ENCODE results near the gene GYS1. TPM values are rescaled to one million over a fixed set of nuclear protein-coding genes. Genes with fewer than 3 reads are reported as not detected.
"Not testable (repeated sequence)": the region's sequence is repeated elsewhere in the genome, so short reads cannot be mapped to it uniquely, and the experiment has no call there.

The GYS1 gene
- total and polyA plus RNA-seq, 4 donors, result 21.5 to 61.9 (median 39.6) TPM

DNA sequence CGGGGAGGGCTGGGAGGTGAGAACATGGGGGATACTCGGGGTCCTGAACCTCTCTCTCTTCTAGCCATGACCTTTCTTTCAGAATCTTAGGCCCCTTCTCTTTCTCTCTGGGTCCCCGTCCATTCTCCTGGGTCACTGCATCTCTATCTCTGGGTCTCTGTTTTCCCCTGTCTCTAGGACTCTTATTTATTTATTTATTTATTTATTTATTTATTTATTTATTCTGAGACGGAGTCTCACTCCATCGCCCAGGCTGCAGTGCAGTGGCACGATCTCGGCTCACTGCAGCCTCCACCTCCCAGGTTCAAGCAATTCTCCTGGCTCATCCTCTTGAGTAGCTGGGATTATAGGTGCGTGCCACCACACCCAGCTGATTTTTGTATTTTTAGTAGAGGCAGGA, 73.8 kb downstream of the GYS1 start:
- H3K36me3 ChIP-seq (ENCODE audit: control insufficient read depth in 1 of 2, insufficient read depth in 2 of 2, low read length in 1 of 2); ATAC-seq (ENCODE audit: low FRiP score); DNase-seq; H3K27ac ChIP-seq (ENCODE audit: low read depth in 1 of 2, low read length in 2 of 2); intact Hi-C loops (cut with DNase I); H3K4me3 ChIP-seq (ENCODE audit: low read length in 2 of 2); H3K4me1 ChIP-seq (ENCODE audit: control insufficient read depth in 1 of 2, insufficient read depth in 2 of 2, low read length in 2 of 2); H3K27me3 ChIP-seq (ENCODE audit: control insufficient read depth in 1 of 2, insufficient read depth in 2 of 2, low read length in 1 of 2); H3K9me3 ChIP-seq (ENCODE audit: control insufficient read depth, low read length): not testable (repeated sequence)
- WGBS, 2 donors, result 93% methylated on average over 8 of the region's 8 CpGs

DNA sequence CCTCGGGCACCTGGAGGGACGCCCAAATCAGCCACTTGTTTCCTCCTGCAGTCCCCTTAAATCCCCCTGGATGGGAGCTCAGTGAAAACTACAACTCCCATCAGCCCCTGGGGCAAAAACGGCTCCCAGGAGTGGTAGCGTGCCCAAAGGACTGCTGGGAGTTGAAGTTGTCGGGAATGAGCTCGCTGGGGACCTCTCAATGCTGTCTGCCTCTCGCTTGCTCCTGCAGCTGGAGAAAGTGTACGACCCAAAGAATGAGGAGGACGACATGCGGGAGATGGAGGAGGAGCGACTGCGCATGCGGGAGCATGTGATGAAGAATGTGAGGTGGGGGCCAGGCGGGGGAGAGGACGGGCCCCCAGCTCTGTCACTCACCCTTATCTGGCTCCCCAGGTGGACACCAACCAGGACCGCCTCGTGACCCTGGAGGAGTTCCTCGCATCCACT, 74.3 kb downstream of the GYS1 start:
- Histone ChIP-seq H3K9me3 (ENCODE audit: control insufficient read depth, low read length) (no peaks in the 10 kb centered on the region), H3K27me3 (ENCODE audit: control insufficient read depth in 1 of 2, insufficient read depth in 2 of 2, low read length in 1 of 2) (no peaks in the 10 kb centered on the region), H3K4me3 (ENCODE audit: low read length in 2 of 2) (no peak overlapping the region), H3K27ac (ENCODE audit: low read depth in 1 of 2, low read length in 2 of 2) (no peak overlapping the region), H3K4me1 (ENCODE audit: control insufficient read depth in 1 of 2, insufficient read depth in 2 of 2, low read length in 2 of 2) (no peaks in the 10 kb centered on the region), H3K36me3 (ENCODE audit: control insufficient read depth in 1 of 2, insufficient read depth in 2 of 2, low read length in 1 of 2) (peaks cover 0 to 3% of the 10 kb centered on the region in 2 donors)
- no peak for DNase-seq
- WGBS, 2 donors, result 82 to 86% methylated on average over 18 of the region's 18 CpGs
- intact Hi-C loops (cut with DNase I), result no loop called here
- no peak for ATAC-seq (ENCODE audit: low FRiP score)

Small RNA genes within 50 kb of the gene (microRNA-seq; reads per million reads assigned to microRNA genes)
- 0 reads per million in 2 donors for gene MIR6798

Other genes with a start within 250 kb of the GYS1 start
- 1 to 10 TPM in 1 of 2 donors, under 1 TPM in 1; 0.66 to 1.6 TPM for gene IZUMO1, start 246.4 kb downstream of the GYS1 start, total RNA-seq
- gene IZUMO1, start 246.4 kb downstream of the GYS1 start, polyA plus RNA-seq, result under 1 TPM in 1 of 2 donors, not detected in 1; 0.10 TPM
- 1 to 10 TPM; 2.3 to 4.4 TPM for gene FUT1, start 240.7 kb downstream of the GYS1 start, total RNA-seq
- under 1 TPM in 1 of 2 donors, not detected in 1; 0.05 TPM for gene FUT1, start 240.7 kb downstream of the GYS1 start, polyA plus RNA-seq
- gene FGF21, start 237.8 kb downstream of the GYS1 start, total RNA-seq, result not detected
- gene FGF21, start 237.8 kb downstream of the GYS1 start, polyA plus RNA-seq, result not detected
- gene BCAT2, start 182.3 kb downstream of the GYS1 start, total RNA-seq, result 10 to 100 TPM; 22.4 to 29.5 TPM
- 10 to 100 TPM; 22.5 to 61.6 TPM for gene BCAT2, start 182.3 kb downstream of the GYS1 start, polyA plus RNA-seq
- gene HSD17B14, start 156.8 kb downstream of the GYS1 start, total RNA-seq, result 10 to 100 TPM; 13.7 to 16.1 TPM
- gene HSD17B14, start 156.8 kb downstream of the GYS1 start, polyA plus RNA-seq, result 10 to 100 TPM; 14.3 to 18.9 TPM
- 10 to 100 TPM; 94.9 to 97.2 TPM for gene PLEKHA4, start 124.7 kb downstream of the GYS1 start, total RNA-seq
- gene PLEKHA4, start 124.7 kb downstream of the GYS1 start, polyA plus RNA-seq, result 100 to 1,000 TPM; 193 to 223 TPM
- gene PPP1R15A, start 120.9 kb downstream of the GYS1 start, total RNA-seq, result 100 to 1,000 TPM in 1 of 2 donors, 10 to 100 TPM in 1; 57.2 to 182 TPM
- 10 to 100 TPM; 64.9 to 95.4 TPM for gene PPP1R15A, start 120.9 kb downstream of the GYS1 start, polyA plus RNA-seq
- gene TULP2, start 94.6 kb downstream of the GYS1 start, total RNA-seq, result 1 to 10 TPM in 1 of 2 donors, under 1 TPM in 1; 0.84 to 1.3 TPM
- gene TULP2, start 94.6 kb downstream of the GYS1 start, polyA plus RNA-seq, result not detected
- gene NUCB1, start 93.0 kb downstream of the GYS1 start, total RNA-seq, result 100 to 1,000 TPM; 276 to 380 TPM
- 100 to 1,000 TPM in 1 of 2 donors, 10 to 100 TPM in 1; 82.9 to 375 TPM for gene NUCB1, start 93.0 kb downstream of the GYS1 start, polyA plus RNA-seq
- gene DHDH, start 59.6 kb downstream of the GYS1 start, total RNA-seq, result under 1 TPM in 1 of 2 donors, not detected in 1; 0.84 TPM
- gene DHDH, start 59.6 kb downstream of the GYS1 start, polyA plus RNA-seq, result 1 to 10 TPM in 1 of 2 donors, not detected in 1; 1.3 TPM
- 10 to 100 TPM; 69.6 to 79.9 TPM for gene BAX, start 38.4 kb downstream of the GYS1 start, total RNA-seq
- gene BAX, start 38.4 kb downstream of the GYS1 start, polyA plus RNA-seq, result 10 to 100 TPM; 81.4 to 83.9 TPM
- gene FTL, start 28.0 kb downstream of the GYS1 start, total RNA-seq, result 1,000 to 10,000 TPM; 3,184 to 3,823 TPM
- over 10,000 TPM in 1 of 2 donors, 1,000 to 10,000 TPM in 1; 6,798 to 17,889 TPM for gene FTL, start 28.0 kb downstream of the GYS1 start, polyA plus RNA-seq
- gene RUVBL2, start 578 bp upstream of the GYS1 start, total RNA-seq, result 10 to 100 TPM; 28.9 to 42.1 TPM
- 10 to 100 TPM; 34.6 to 62.2 TPM for gene RUVBL2, start 578 bp upstream of the GYS1 start, polyA plus RNA-seq
- gene LHB, start 23.8 kb upstream of the GYS1 start, total RNA-seq, result under 1 TPM in 1 of 2 donors, not detected in 1; 0.84 TPM
- 1 to 10 TPM; 1.8 to 2.2 TPM for gene LHB, start 23.8 kb upstream of the GYS1 start, polyA plus RNA-seq
- not detected for gene CGB3, start 31.0 kb upstream of the GYS1 start, total RNA-seq
- gene CGB3, start 31.0 kb upstream of the GYS1 start, polyA plus RNA-seq, result not detected
- not detected for gene CGB2, start 38.6 kb upstream of the GYS1 start, total RNA-seq
- gene CGB2, start 38.6 kb upstream of the GYS1 start, polyA plus RNA-seq, result 1 to 10 TPM in 1 of 2 donors, not detected in 1; 1.1 TPM
- gene CGB1, start 43.6 kb upstream of the GYS1 start, total RNA-seq, result not detected
- gene CGB1, start 43.6 kb upstream of the GYS1 start, polyA plus RNA-seq, result not detected
- not detected for gene CGB5, start 50.5 kb upstream of the GYS1 start, total RNA-seq
- not detected for gene CGB5, start 50.5 kb upstream of the GYS1 start, polyA plus RNA-seq
- not detected for gene CGB8, start 55.8 kb upstream of the GYS1 start, total RNA-seq
- not detected for gene CGB8, start 55.8 kb upstream of the GYS1 start, polyA plus RNA-seq
- gene CGB7, start 64.4 kb upstream of the GYS1 start, total RNA-seq, result not detected
- not detected for gene CGB7, start 64.4 kb upstream of the GYS1 start, polyA plus RNA-seq
- not detected for gene NTF4, start 71.5 kb upstream of the GYS1 start, total RNA-seq
- gene NTF4, start 71.5 kb upstream of the GYS1 start, polyA plus RNA-seq, result not detected
- gene KCNA7, start 79.4 kb upstream of the GYS1 start, total RNA-seq, result not detected
- not detected for gene KCNA7, start 79.4 kb upstream of the GYS1 start, polyA plus RNA-seq
- 100 to 1,000 TPM; 170 to 249 TPM for gene SNRNP70, start 92.1 kb upstream of the GYS1 start, total RNA-seq
- gene SNRNP70, start 92.1 kb upstream of the GYS1 start, polyA plus RNA-seq, result 100 to 1,000 TPM in 1 of 2 donors, 10 to 100 TPM in 1; 54.5 to 694 TPM
- gene LIN7B, start 121.1 kb upstream of the GYS1 start, total RNA-seq, result 1 to 10 TPM; 8.4 to 9.7 TPM
- 10 to 100 TPM in 1 of 2 donors, 1 to 10 TPM in 1; 7.6 to 24.1 TPM for gene LIN7B, start 121.1 kb upstream of the GYS1 start, polyA plus RNA-seq
- gene C19orf73, start 125.8 kb upstream of the GYS1 start, total RNA-seq, result under 1 TPM; 0.49 to 0.72 TPM
- gene C19orf73, start 125.8 kb upstream of the GYS1 start, polyA plus RNA-seq, result 1 to 10 TPM; 1.0 to 5.4 TPM
- 1 to 10 TPM; 4.2 to 8.0 TPM for gene PPFIA3, start 126.2 kb upstream of the GYS1 start, total RNA-seq
- 1 to 10 TPM; 2.0 to 4.1 TPM for gene PPFIA3, start 126.2 kb upstream of the GYS1 start, polyA plus RNA-seq
- 1 to 10 TPM; 2.5 to 4.8 TPM for gene HRC, start 162.1 kb upstream of the GYS1 start, total RNA-seq
- 1 to 10 TPM in 1 of 2 donors, under 1 TPM in 1; 0.74 to 9.3 TPM for gene HRC, start 162.1 kb upstream of the GYS1 start, polyA plus RNA-seq
- 10 to 100 TPM; 41.9 to 57.1 TPM for gene TRPM4, start 164.5 kb upstream of the GYS1 start, total RNA-seq
- gene TRPM4, start 164.5 kb upstream of the GYS1 start, polyA plus RNA-seq, result 10 to 100 TPM; 21.3 to 59.1 TPM

Data from aorta (tissue), 5 donors.